GM21390 (cell line): ENCODE data around the gene CDS1.
"Not testable (repeated sequence)": the region's sequence is repeated elsewhere in the genome, so short reads cannot be mapped to it uniquely, and the experiment has no call there.

Source experiments
- ATAC-seq: cut with Tn5 transposase; IDR thresholded peaks from one replicate; pipeline ENCODE4 v1.9.1; 2021; ENCODE audit not compliant: unreplicated experiment

The CDS1 gene

DNA sequence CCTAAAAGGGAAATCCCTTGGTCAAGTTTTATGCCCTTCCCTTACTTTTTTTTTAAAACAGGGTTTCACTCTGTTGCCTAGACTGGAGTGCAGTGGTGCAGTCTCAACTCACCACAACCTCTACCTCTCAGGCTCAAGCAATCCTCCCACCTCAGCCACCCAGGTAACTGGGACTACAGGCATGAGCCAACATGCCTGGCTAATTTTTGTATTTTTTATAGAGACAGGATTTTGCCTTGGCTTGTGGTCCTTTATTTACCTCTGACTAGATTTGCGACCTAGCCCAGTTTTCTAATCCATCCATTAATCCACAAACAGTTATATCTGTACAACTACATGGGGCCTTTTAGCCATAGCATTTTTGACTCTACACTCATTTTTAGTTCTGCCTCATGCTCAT is 23.7 kb downstream of the CDS1 start:
- ATAC-seq: no peak

GRCh38 chr4:84611531-84611930 is 28.6 kb downstream of the CDS1 start:
- ATAC-seq: no peak

- no peak for ATAC-seq
These were observed 32.0 kb downstream of the CDS1 start for GRCh38 chr4:84614891-84615290.

GRCh38 chr4:84615355-84615754 is 32.4 kb downstream of the CDS1 start:
- no peak for ATAC-seq

DNA sequence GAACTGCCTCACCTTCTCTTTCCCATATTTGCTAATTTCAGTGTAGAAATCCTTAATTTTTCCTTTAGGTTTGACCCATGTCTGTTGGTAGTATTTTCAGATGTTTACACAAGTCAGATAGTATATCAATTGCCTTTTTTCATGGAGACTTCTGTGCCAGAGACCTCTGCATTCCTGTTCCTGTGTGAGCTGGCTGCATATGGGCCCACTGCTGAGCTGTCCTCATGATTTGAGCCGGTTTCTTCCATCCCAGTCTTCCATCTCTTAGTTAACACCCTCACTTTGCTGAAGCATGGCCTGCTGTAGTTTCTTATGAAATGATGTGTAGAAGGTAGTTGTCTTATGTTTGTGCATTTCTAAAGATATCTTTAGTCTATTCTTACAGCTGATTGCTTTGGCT is 40.0 kb downstream of the CDS1 start:
- ATAC-seq: no peak

- ATAC-seq: no peak
These were observed 40.7 kb downstream of the CDS1 start for GRCh38 chr4:84623661-84624060.

DNA sequence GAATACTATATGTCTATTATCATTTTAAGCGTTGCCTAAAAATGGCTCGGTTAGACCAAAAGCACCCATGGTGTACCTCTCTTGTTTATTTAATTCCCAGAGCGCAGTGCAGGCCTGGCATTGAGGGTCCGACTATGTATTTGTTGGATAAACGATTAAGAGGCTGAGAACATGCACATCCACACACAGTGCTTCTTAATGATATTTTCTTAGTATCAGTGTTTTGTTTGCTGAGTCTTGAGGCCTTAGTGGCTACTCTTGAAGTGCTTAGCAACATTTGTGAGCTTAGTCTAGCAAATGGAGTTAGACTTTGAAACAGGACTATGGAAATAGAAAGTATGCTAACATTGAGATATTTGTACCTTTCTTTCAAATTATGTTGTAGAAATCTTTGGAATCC is 43.7 kb downstream of the CDS1 start:
- no peak for ATAC-seq

GRCh38 chr4:84631573-84631972 is 48.6 kb downstream of the CDS1 start:
- ATAC-seq: no peak

GRCh38 chr4:84632092-84632491 is 49.2 kb downstream of the CDS1 start:
- no peak for ATAC-seq

DNA sequence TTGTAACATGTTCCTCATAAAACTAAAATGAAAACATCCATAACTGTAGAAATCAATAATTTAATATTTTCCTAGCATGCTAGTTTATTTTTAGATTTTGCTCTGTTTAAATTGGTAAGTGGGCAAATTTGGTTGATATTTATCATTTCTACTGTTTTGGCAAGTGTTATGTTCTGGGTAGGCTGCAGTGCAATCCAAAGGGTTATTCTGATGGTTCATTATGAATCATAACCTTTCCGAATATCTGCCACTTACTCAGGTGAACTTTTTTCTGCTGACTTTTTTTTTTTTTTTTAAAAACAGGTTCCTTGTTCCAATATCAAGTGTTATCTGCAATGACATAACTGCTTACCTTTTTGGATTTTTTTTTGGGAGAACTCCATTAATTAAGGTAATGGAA is 52.0 kb downstream of the CDS1 start:
- no peak for ATAC-seq

DNA sequence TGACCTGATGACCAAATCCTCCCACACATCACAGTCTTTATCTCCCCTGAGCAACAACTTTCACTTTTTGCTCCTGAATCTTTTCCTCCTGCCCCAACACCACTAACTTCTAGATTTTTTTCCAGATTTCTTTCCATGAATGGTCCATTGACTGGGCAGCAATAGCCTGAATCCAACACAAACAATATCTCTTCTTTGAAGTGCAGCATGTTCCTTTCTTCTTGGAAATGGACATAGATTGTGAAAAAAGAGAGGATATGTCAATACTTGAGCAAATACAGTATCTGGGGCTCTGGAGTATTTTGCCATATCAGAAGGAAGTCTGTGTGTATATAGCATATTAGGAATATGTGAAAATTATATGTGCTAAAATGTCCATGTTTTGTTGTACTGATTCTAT is 55.2 kb downstream of the CDS1 start:
- ATAC-seq: no peak

DNA sequence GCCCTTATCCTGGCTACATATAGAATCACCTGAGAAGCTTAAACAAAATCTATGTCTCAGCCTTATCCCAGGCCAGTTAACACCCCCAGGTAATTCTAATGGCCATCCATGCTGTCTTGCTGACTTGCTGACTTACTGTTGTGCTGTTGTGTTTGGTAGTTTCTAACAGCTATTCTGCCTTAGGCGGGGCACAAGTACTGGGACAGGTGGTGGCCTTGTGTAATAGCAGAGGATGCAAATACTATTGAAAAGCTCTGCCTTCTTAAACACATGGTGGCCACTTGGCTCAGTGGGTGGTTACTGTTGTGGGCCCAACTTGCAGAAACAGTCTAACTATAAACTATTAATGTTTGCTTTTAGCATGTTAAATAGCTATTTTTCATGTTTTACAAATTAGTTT is 56.2 kb downstream of the CDS1 start:
- no peak for ATAC-seq

GRCh38 chr4:84644087-84644486 is 61.2 kb downstream of the CDS1 start:
- ATAC-seq: no peak

DNA sequence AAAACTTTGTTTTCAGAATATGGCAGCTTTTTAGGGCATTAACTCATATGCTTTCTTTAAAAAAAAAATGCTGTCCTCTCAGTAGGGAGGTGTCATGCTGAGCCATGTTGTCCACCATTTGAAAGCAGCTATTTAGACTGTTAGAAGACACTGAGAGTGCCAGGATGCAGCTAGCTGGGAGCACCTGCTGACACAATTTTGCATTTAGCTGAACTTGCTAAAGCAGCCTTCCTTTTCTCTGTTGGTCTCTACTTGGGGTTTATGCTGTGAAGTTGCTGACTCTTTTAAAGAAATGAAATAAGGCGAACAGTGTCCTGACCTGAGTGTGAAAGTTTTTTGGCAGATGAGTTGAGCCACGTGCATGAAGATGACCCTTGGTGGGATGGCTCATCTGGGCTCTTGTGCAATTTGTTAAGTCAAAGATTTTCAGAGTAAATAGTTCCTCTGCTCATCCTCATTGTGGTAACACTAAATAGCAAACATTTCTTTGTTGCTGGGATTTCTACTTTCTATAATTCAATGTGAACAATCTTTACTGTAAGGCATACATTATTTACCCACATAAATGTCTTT is 64.5 kb downstream of the CDS1 start:
- no peak for ATAC-seq

DNA sequence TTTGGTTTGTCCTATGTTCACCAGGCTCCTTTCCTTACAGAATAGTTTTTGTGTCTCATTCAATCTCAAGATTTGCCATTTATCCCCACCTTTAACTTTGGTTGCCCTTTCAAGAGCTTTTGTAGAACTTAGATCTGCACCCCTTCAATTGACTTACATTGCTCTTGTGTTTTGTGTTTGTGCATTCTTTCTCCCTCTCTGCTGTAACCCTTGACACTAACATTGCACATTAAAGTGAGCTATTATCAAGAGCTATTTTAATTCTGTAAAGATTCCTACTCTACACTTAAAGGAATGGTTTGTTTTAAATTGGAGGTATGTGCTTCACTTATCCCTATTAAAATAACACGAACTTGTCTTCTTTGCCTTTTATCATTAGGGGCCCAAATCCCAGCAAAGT is 65.3 kb downstream of the CDS1 start:
- no peak for ATAC-seq

DNA sequence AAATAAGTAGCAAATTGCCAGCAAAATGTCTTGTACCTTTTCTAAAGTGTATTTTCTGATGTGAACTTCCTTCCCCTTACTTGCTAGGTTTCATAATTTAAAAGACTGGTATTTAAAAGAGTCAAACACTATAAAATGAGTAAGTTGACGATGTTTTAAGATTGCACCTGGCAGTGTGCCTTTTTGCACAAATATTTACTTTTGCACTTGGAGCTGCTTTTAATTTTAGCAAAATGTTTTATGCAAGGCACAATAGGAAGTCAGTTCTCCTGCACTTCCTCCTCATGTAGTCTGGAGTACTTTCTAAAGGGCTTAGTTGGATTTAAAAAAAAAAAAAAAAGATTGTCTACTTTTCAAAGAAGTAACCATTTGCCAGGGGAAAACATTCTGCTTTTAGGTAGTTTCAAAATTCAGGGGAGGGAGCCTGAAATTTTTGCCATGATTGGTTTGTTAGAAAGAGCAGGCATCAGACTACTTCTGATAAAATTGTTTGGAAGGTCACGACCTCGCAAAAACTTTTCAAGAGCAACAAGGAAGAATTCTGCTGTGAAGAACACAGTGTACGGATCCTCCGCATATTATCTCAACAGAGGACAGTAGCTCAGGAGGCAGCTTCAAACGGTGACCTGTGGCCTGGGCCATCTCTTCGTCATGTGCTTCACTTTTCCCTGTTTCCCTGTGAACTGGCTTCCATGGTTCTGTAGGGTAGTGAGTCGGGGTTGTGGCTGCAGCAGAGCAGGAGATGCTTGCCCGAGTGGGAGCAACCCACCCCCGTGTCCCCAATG is 66.1 kb downstream of the CDS1 start:
- no peak for ATAC-seq

- no peak for ATAC-seq
These were observed 68.6 kb downstream of the CDS1 start for GRCh38 chr4:84651499-84651898.

- ATAC-seq: no peak
These were observed 69.6 kb downstream of the CDS1 start for GRCh38 chr4:84652478-84652877.

DNA sequence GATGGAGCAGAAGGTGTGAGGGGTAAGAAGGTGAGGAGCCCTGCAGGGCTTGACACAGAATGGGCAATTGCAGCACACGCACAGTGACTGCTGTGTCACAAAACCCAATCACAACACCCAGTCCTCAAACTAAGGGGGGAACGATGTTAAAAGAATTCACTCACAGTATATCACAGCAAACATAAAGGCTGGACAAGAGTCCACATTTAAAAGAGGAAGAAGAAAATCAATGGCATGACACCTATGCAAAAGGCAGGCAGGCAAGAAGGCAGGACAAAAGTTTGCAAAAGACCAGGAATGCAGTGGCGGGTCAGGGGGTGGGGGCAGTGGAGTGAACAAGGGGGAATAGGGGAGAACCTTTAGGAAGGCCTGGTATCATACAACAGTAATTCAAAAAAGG is 77.7 kb downstream of the CDS1 start:
- ATAC-seq: no peak

DNA sequence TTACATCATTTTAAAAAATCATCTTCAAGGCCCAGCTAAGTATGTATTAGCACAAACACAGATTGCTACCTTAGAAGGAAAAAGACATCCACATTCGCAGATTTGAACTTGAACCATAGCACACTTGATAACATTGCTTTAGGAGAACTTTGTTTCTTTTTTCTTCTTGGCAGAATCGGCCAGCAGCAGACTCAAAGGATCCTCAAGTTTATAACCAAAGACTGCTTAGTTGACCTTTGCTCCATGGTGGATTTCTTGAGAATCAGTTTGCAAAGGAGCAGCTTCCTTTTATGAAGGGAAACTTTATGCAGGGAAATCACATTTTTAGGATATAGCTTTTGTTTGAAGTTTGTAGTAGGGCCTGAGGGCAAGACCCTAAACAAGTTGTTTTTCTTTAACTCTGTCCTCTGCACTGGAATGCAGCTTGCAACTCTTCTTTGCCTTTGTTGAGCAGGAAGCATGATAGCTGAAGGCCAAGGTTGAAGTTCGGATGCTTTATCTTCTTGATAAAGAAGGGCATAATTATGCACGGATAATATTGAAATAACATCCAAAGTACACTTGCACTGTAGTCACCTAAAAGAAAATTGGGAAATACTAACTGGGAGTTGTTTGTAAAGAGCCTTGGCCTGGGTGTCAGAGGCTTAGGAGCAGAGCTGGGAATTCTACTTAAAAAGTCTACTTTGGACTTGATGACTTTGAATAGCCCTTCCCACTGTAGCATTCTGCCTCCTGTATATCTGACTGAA is 78.4 kb downstream of the CDS1 start:
- no peak for ATAC-seq

- not testable (repeated sequence) for ATAC-seq
These were observed 81.8 kb downstream of the CDS1 start for GRCh38 chr4:84664767-84665166.

- ATAC-seq: no peak
These were observed 83.5 kb downstream of the CDS1 start for GRCh38 chr4:84666439-84666838.
